GM21825 (cell line): ENCODE results near the gene TMA7B.
"Not testable (repeated sequence)": the region's sequence is repeated elsewhere in the genome, so short reads cannot be mapped to it uniquely, and the experiment has no call there.

ENCODE experiments used
- ATAC-seq: cut with Tn5 transposase; IDR thresholded peaks from one replicate; pipeline ENCODE4 v1.9.1; 2021; ENCODE audit warnings: mild to moderate bottlenecking, moderate library complexity; ENCODE audit not compliant: unreplicated experiment

Gene TMA7B

DNA sequence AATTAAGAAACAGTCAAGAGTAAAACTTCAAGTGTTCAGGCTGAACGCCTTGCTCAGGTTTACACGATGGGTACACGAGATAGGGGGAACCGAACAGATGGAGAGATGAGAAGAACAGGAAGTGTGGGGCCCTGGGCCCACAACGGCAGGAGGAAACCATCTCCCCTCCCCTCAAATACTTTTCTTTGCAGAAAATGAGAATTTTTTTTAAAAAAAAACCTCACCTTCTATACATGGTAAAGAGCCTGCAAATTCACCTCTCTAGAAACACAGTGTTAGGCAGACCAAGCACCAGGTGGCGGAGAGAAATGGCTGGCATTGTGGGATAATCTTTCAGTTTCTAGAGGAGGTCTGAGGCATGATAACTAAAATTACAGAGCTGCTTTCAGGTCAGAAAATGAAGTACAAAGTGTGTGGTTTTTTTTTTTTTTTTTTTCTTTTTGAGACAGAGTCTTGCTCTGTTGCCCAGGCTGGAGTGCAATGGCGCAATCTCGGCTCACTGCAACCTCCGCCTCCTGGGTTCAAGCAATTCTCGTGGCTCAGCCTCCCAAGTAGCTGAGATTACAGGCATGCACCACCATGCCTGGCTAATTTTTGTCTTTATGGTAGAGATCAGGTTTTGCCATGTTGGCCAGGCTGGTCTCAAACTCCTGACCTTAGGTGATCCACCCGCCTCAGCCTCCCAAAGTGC lies 8.4 kb upstream of the TMA7B start:
- not testable (repeated sequence) for ATAC-seq

DNA sequence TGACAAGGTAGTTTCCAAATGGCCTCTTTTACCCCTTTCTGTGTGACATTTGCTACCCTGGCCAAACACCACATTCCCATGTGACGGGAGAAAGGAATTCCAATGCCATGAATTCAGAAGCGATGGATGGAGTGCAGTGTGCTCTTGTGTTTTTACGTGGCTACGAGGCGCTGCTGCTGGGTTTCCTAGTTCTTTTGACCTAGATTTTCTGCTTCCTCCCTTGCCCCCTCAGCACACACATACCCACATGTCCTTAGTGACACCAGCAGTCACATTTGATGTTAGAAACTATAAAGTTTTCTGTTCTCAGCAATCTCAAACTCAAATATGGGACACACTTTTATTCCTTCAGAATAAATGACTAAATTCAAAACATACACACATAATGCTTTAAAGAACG lies 7.8 kb upstream of the TMA7B start:
- ATAC-seq, result no peak

DNA sequence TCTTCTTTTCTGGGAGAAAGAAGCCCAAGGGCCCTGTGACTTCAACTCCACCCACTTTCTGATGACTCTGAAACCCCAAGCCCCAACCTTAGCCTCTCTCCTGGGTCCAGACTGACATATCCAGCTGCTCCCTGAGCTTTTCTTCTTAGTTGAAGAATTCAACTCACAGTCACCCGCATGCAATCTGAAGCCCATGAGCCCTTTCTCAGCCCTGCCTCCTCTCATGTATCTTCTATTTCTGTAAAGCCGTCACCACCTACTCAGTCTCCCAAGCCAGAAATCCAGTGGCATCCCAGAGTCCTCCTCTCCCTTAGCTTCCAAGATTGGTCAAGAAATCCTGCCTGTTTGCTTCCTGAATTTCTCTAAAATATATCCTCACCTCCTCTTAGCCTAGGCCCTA lies 7.1 kb upstream of the TMA7B start:
- no peak for ATAC-seq

DNA sequence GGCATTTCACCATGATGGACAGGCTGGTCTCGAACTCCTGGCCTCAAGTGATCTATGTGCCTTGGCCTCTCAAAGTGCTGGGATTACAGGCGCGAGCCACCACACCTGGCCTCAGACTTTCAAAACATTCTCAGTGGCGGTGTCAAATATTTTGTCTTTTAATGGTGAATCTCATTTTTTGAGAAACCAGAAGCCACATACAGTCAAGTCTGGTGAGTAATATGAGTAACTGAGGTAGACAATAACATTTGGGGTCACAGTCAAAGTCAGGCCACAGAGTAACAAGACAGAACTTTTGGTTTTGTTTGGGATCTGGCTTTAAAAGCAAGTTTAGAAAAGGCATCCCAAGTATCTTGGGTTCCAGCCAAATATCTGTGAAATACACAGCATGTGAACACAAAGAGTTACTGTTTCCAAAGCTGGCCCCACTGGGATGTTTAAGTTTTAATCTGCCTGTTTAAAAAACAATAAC lies 5.6 kb upstream of the TMA7B start:
- ATAC-seq, result no peak

DNA sequence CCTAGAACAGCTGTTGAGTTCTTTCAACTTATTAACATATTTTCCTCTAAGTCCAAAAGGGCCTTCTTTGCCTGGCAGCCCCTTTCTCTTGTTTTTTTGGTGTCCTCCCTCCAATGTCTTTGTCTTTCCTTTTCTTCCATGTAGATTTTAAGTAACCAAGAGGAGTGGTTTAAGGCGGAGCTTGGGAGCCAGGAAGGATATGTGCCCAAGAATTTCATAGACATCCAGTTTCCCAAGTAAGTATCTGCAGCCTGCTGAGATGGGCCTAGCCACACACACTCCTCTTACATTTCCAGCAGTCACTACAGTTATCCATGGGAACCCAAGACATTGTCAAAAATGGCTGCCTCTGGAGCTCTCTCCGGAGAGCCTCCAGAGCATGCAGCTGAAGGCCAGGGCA lies 4.5 kb upstream of the TMA7B start:
- no peak for ATAC-seq

DNA sequence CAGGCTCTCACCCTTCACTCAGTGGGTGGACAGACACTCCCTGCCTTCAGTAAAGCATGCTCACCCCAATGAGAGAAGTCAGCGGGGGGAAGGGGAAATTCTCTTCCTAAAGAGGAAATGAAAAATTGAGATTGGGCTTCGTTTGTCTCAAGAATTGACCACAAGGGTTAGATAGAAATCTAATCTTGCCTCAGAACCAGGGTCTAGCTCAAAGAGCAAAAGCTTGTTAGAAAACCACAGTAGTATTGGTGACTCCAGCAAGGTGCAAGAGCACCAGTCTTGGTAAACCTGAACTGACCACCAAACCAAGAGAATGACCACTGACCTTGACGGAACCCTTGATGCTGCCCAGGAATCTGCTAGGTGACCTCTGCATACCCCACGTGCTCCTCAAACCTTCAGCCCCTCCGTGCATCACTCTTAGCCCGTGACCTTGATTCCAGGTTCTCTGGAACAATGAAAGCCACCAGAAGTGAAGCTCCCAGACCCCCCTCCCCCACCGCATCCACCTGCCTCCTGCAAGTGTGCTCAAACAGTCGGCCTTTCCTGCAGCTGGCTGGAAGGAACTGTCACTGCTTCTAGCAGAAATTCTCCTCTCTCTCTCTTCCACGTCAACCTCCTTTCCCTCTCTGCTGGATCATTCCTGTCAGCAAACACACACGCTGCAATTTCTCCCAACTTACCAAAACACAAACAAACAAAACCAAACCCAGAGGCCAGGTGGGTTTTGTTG lies 3.1 kb upstream of the TMA7B start:
- no peak for ATAC-seq

DNA sequence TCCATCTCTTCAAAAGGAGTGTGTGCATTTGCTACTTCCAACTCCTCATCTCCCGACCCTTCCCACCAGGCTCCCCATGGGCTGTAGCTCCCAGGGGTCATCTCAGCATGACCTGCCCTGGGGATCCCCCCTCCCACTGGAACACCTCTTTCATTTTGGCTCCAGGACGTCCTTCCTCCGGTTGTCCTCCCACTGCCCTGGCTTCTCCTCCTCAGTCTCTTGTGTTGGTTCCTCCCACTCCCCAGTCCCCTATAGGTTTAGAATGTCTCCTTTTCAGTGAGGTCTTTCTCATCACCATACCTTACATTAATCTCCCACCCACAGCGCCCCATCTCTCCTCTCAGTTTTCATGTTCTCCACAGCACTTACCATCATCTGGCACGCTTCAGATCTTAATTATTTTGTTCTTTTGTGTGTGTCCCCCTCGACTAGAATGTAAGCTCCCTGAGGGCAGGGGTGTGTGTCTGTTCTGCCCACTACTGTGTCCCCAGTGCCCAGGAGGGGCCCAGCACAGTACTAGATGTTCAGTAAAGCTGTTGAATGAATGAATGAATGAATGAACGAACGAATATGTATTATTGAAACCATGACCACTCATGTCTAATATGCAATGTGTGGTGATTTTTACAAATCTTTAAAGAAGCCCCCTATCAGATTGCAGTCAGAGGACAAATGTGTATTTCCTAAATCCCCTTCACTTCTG lies 2.0 kb upstream of the TMA7B start:
- no peak for ATAC-seq

DNA sequence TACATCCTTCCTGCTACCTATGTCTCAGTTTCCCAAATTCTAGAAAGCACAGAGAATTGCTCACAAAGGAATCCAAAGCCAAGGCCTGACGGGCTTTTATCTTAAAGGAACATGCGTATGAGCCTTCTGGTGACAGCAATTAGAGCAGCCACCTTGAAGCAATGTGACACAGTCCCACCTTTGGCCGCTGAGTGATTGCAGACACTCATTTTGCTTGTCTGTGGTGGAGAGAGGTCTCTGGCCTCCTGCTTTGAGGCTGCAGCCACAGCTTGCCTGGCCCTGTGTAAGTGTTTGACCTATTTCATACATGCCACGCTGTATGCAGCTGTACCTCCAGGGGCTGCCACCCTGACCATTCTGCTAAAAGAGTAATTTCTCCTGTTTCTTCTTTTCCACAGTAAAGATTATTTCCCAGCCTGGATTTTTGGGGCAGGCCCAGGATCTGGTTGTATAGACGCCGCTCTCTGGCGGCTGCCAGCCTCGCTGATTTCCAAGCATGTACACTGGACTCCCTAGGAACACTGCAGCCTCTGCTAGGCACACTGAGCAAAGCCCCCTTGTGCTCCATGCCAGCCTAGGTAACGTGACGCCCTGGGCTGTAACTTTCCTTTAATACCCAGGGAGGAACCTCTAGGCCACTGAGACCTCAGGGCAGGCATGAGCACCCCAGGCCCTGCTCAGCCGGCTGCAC lies 1.1 kb upstream of the TMA7B start:
- ATAC-seq, result no peak

DNA sequence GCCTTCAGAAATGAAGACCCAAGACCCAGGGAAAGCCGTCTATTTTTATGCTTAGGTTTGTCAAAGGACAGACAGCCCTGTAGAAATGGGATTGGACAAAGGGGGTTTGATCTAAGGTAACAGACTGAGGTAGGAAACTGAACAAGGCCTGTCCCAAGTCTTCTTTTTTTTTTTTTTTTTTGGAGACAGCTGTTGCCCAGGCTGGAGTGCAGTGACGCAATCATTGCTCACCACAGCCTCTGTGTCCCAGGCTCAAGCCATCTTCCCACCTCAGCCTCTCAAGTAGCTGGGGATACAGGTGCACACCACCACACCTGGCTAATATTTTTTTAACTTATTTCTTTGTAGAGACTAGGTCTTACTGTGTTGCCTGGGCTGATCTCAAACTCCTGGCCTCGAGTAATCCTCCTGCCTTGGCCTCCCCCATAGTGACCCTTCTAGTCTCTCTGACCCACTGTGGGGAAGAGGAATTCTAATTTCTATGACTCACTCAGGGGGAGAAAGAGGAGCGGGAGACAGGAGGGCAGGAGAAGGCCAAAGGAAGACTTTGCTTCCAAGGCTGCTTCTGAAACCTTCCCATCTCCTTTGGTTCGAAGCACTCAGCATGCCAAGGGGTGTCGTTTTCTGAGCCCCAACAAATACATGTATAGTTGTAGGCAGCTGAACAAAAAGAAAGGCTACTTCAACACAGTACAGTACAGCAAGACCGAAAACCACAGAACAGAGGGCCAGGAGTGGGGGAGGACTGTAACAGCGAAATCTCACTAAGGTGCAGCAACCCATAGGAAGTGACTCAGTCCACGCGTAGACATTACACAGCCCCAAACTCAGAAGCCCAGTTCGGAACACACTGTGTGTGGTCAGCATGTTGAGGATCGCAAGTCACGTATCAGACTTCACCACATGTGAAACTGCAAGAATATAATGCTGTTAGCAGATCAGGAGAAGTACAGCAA lies 872 bp downstream of the TMA7B start:
- ATAC-seq, result peak; percentile 53

DNA sequence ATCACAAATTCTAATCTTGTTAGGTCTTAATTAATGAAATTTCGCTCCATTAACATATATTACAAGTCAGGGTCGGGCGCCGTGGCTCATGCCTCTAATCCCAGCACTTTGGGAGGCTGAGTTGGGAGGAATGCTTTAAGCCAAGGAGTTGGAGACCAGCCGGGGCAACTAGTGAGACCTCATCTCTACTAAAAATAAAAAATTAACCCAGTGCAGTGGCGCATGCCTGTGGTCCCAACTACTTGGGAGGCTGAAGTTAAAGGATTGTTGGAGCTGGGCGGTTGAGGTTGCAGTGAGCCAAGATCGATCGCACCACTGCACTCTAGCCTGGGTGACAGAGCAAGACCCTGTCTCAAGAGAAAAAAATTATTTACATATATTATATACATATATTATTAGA lies 1.9 kb downstream of the TMA7B start:
- ATAC-seq, result no peak

DNA sequence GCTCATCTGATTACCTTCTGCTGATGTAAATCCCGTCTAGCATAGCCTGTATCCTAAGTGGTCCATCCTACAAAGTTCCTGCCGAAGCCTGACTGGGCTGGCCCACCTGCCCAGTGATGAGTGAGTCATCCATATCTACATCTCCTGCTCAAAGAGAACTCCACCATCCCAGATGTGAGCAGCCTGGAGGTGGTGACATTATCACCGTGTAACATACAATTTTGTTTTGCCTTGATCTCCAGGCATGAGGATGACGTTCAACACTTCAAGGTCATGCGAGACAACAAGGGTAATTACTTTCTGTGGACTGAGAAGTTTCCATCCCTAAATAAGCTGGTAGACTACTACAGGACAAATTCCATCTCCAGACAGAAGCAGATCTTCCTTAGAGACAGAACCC lies 5.6 kb downstream of the TMA7B start:
- no peak for ATAC-seq

DNA sequence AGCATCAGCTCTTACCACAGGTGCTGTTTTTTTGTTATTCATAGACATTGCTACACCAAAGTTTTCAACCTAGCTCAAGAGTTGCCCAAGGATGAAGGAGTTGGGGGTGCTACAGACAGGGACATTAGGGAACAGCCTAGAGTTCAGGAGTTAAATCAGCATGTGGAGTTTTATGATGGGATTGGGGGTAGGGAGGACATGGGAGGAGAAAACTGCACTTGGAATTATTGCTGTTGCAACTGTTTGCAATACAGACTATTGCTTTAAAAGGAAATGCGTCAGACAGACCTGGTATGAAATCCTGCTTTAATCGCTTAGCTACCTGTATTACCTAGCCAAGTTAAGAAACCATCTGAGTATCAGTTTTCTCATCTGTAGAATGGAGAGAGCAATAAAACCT lies 6.3 kb downstream of the TMA7B start:
- ATAC-seq, result no peak

DNA sequence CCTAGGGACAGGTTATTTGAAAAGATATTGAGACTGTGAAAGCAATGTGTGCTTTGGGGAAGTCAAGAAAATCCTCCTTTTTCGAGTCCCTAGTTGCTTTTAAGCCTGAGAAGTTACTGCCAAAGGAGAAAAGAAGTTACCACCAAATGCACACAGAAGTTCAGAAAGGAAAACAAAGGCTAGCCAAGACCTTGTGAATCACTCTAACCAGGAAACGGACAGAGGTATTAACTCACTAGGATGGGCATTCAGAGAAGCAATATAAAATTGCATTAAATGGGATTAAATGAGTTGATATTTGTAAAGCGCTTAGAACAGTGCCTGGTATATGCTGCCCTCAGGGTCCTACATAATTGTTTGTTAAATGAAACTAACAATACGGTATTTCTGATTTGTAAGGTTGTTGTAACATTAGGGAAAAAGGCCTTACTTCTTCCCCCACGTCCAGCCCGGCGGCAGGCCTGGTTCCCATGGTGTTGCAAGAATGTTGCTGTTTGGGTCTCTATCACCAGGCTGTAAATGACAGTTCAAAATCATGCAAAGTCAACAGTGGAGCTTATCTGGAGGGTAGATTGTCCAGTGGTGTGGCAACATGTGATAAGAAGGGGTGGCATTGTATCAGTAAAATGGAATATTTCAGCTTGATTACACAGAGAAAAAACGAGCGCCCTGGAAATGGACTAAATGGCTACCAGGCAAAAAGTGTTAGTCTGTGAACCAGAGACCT lies 7.1 kb downstream of the TMA7B start:
- no peak for ATAC-seq

DNA sequence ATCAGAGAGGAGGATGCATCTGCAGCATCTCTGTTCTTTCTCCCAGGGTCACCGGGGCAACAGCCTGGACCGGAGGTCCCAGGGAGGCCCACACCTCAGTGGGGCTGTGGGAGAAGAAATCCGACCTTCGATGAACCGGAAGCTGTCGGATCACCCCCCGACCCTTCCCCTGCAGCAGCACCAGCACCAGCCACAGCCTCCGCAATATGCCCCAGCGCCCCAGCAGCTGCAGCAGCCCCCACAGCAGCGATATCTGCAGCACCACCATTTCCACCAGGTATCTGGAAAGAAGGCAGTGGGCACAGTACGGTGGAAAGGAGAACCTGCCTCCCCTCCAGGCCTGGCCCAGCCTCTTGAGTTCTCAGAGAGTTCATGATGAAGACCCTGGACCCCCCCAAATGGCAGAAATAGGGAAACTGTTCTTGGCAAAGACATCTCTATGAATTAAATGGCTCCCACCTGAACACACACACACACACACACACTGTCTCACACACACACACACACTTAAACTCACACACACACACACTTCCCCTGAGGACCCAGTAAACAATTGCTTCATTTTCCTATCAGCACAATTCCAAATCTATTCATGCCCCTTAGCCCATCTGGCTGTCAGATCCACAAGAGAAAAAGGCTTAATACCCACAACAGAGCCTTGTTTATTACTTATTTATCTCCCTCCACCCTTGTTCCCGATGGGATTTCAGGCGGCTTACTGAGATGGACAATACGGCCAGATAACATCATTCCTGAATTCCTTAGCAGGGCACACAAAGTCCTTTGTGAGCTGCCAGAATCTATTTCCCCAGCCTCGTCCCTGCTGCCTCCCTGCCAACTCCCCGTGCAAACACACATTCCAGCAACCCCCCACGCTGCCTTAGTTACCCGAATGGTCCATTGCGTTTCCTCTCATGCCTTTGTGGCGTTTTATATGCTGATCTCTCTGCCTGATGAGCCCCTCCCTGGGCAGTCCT lies 8.1 kb downstream of the TMA7B start:
- no peak for ATAC-seq

DNA sequence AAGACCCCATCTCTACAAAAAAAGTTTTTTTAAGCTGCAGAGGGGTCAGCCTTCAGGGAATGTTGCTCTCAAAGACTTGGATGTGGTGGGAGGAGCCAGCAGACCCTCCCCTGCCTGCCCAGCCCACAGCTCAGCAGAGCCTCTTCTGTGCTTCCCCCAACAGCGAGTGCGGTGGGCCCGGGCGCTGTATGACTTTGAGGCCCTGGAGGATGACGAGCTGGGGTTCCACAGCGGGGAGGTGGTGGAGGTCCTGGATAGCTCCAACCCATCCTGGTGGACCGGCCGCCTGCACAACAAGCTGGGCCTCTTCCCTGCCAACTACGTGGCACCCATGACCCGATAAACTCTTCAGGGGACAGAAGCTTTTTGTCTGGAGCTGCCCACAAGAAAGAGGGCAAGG lies 10.5 kb downstream of the TMA7B start:
- ATAC-seq, result no peak

DNA sequence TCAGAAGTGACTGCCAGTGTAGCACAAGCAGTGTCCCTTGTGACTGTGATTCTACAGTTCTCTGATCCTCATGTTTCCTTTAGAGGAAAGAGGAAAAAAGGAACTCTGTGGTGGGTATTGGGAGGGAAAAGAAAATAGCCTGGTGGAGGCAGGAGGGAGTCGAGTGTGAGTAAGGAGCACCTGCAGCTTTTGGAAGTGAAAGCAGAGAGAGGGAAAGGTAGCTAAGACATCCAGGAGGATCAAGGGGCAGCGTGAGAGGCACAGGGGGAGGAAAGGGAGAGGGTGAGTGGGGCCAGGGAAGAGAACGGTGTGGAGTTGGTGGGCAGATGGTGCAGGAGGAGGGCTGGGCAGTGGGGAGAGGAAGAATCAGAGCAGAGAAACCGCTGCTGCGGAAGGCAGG lies 12.4 kb downstream of the TMA7B start:
- ATAC-seq, result no peak

DNA sequence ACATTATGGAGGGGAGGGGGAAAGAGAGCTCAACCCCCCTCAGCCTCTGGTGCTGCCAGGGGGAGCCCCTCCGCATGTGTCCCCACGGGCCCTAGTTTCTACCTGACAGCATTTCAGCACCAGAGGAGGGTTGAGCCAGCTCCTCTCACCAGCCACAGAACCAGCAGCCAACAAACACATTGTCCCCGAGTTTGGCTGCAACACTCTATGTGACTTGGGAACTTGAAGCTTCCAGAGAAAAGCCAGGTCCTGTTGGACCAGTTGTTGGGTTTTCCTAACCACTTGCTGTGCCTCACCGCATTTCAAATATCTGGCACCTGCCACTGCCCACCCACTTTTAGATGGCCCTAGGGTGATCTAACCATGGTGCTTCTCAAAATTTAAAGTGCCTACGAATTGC lies 13.5 kb downstream of the TMA7B start:
- ATAC-seq, result no peak

DNA sequence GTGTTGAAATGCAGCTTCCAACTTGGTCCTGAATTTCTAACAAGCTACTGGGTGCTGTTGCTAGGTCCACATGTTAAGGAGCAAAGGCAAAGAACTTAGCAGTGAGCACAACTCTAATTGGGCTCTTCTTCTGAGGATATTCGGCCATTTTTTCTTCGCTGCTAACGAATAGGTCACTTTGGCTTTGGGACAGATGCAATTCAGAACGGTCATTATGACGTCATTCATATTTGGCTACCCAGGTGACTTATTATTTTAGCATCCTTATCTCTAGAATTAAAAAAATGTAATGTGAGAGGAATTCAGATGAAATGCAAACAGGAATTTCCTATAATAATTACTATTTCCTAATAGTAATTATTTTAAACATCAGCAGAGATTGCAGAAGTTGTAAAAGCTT lies 13.9 kb downstream of the TMA7B start:
- no peak for ATAC-seq
